NCI-H128 (cell line): ENCODE results near the gene KRTAP9-6.
"Not testable (repeated sequence)": the region's sequence is repeated elsewhere in the genome, so short reads cannot be mapped to it uniquely, and the experiment has no call there.

Experiments
- DNase-seq: peaks from one replicate; lab custom pipeline; 2025; ENCODE audit not compliant: unreplicated experiment; lab: John Stamatoyannopoulos, UW

KRTAP9-6 gene

GRCh38 chr17:41271323-41271722, 6.1 kb downstream of the KRTAP9-6 start:
- not testable (repeated sequence) for DNase-seq

DNA sequence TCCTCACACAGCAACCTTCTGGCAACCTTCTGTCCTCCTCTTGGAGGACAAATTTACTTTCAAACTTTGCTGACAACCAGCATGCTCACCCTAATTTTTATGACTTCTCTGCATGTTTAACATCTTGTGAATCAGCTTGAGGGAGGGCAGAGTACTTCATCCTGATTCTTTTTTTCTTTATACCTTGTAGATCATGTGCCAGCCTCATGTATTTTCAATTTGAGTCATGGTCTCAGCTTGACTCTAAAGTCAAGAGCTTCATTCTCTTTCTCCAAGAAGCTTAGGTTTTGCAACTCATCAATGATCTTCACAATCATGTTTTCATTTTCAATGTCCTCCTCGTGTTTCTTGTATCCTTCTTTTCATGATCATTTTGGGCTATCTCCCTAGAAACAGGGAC, 6.7 kb downstream of the KRTAP9-6 start:
- no peak for DNase-seq

- not testable (repeated sequence) for DNase-seq
These were observed 10.5 kb downstream of the KRTAP9-6 start, which contains the start of gene KRTAP9-7 for GRCh38 chr17:41275648-41276190. KRTAP9-7 (plus strand) TSS chr17:41275698; CDS start chr17:41275698, 0 bp downstream.

GRCh38 chr17:41278176-41278955, 13.2 kb downstream of the KRTAP9-6 start:
- no peak for DNase-seq

DNA sequence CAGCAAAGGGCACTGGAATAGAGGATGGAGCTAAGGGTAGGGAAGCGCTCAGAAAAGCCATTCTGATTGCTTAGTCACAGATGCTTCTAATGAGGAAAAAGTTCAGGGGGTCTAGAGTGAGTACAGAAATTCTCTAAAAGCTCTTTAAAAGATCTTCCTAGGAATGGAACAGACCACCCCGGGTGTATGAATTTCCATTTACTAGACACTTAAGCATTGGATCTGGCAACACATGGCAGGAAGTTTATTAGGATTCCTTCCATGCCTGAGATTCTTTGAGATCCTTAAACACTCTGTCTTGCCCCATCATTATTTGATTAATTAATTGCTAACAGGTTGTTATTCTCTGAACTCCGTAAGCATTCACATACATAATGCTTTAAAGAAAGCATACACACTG, 18.9 kb downstream of the KRTAP9-6 start:
- DNase-seq, result no peak

GRCh38 chr17:41284546-41284945, 19.4 kb downstream of the KRTAP9-6 start:
- no peak for DNase-seq

DNA sequence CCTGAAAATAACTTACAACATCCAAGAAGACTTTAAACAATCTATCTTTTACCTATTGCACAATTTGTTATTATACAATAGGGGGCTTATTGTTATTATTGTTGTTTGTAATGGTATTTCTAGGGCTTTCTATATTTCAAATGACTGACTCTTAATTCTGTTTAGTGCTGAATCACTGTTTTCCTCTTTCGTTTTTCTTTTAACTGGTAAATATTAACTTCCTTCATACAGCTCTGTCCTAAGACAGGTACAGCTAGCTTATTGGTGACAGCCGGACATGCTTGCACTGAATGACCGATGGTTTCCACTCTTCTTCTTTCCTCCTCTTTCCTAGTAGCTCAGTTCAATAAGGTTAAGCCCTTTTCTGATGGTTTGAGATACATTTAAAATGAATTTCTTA, 21.9 kb downstream of the KRTAP9-6 start:
- no peak for DNase-seq

DNA sequence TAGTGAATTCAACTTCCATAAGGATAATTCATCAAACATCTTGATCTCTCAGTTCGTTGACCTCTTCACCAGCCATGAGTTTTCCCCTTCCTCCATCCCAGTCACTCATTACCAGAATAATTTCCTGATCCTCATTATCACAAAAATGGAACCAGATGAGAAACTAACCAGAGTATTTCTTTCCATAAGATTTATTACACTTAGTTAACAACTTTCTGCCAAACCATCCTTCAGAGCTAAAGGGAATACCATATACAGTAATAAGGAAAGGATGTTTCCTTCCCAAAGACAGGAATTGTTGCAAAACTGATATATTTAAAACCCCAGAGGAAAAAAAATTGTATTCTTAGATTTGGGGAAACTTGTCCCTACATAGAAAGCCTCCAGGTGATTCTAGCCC, 28.8 kb downstream of the KRTAP9-6 start:
- DNase-seq, result no peak

DNA sequence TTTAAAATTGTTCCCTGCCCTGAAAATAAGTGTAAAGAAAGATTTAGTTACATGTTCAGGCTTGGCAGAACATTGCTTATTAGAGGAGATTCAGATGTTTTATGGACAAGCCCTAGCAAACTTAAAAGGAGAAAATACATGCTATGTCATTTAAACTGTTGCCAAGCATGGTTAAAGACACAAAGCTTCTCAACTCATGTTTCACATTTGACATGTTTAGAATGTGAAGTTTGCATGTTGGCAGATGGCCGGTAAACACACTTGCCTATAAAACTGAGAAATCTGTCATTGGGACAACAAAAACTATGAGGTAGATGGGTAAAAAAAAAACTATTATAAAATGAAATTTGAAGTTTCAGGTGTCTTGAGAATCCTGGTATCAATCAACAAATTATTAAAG, 31.7 kb downstream of the KRTAP9-6 start:
- no peak for DNase-seq

DNA sequence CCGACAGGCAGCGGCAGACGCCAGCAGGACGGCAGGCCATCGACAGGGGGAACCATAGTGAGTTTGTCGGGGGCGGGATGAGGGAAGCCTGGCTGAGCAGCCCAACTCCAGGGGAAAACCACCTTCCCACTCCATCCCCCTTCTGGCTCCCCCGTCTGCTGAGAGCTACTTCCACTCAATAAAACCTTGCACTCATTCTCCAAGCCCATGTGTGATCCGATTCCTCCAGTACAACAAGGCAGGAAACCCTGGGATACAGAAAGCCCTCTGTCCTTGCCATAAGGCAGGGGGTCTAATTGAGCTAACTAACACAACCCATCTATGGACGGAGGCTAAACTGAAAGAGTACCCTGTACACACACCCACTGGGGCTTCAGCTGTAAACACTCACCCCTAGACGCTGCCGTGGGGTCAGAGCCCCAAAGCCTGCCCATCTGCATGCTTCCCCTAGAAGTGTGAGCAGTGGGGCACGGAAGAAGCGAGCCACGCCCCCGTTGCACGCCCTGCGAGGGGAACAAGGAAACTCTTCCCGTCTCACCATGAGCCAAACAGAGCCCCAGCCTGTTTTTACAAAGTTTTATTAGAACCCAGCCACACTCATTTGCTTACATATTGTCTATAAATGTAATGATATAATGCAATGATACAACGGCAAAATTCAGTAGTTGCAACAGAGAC, 33.4 kb downstream of the KRTAP9-6 start:
- DNase-seq, result no peak

DNA sequence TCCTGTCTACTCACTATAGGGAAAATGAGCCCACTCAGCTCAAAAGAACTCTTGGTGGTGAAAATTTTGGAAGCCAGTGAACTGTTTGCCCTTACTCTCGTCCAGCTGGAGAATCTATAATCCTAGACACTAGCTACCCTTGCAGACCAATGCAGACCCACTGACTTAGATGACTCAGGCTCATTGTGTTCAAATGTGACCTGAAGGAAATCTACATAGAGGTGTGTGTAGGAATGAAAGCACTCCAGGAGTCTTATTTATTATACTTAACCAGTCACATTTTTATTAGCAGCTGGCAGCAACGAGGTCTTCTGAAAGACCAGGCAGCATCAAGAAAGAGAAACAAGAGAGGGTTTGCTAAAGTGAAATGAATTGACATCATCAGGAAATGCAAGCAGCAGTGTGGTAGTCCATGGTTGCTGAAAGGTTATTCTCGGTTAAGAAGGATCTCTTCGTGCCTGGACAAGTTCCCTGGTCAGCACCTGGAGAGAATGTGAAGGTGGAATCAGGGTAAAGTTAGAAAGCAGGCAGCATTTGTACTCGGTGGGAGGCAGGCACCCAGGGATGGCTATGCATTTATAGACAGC, 36.1 kb downstream of the KRTAP9-6 start:
- no peak for DNase-seq

- no peak for DNase-seq
These were observed 37.0 kb downstream of the KRTAP9-6 start, which contains the start of gene KRTAP29-1 for GRCh38 chr17:41301916-41302901. KRTAP29-1 (minus strand) TSS chr17:41302851; CDS start chr17:41302851, 0 bp downstream.

DNA sequence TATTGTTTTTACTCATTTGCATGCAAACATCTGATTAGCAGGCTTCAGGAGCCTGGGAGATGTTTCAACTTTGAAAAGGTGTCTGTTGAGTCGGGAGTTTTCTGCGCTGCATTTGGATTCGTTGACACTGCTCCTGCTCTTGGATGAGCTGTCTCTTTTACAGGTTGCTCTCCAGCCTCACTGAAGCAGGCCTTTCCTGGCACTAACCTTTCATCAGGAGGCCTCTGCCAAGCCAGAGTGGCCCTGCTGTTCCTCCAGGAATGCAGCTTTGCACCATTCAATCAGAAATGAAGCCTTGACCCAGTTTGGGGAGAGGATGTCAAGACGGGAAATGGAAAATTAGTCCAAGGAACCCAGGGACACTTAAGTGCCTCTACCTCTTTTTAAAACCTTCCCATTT, 37.8 kb downstream of the KRTAP9-6 start:
- no peak for DNase-seq

DNA sequence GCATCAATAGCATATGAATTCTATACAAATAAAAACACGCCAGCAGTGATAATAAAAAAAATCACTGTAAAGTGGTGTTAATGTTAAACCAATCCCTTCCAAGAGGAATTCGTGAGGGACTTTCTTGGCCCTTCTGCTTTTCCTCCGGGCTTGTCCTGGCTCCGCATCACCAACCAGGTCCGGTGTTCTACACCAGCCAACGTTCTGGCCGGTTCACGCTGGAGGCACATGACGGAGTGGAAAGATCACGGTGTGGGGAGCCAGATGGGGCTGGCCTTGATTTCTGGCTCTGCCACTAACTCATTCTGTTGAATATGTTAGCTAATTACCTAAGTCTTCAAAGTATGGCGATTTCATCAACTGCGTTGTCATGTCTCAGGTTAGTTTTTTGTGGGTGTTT, 38.9 kb downstream of the KRTAP9-6 start:
- DNase-seq, result no peak

- DNase-seq, result no peak
These were observed 42.5 kb downstream of the KRTAP9-6 start for GRCh38 chr17:41307647-41308046.

DNA sequence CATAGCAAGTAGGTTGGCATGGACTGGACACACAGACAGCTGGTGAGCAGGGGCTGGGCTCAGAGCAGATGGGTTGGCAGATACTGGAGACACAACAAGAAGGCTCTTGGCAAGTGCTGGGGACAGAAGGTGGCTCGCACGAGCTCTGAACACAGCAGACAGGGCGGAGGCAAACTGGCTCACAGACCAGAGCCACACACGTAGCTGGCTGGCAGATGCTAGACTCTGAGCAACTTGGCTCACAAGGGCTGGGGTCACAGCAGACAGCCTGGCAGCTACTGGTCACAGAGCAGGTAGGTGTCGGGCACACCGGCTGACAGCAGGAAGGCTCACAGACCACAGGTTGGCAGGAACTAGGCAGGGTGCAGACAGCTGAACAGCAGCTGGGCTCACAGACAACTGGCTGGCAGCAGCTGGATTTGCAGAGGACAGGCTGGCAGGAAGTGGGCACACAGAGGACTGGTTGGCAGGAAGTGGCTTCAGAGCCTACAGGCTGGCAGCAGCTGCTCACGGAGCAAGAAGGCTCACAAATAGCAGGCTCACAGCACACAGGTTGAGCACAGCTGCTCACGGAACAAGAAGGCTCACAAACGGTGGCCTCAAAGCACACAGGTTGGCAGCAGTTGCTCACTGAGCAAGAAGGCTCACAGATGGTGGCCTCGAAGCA, 43.2 kb downstream of the KRTAP9-6 start:
- no peak for DNase-seq

GRCh38 chr17:41308918-41309359, 43.8 kb downstream of the KRTAP9-6 start, which contains the start of gene KRTAP16-1:
KRTAP16-1 (minus strand) TSS chr17:41309309; CDS start chr17:41309253, 56 bp downstream.
- DNase-seq, result no peak

GRCh38 chr17:41311111-41311510, 45.9 kb downstream of the KRTAP9-6 start:
- DNase-seq, result no peak

- DNase-seq, result no peak
These were observed 50.1 kb downstream of the KRTAP9-6 start, which contains the start of gene KRTAP17-1 for GRCh38 chr17:41315204-41315794. KRTAP17-1 (minus strand) TSS chr17:41315710; CDS start chr17:41315650, 60 bp downstream.
